Smooth muscle cell (in vitro differentiated cells): Measurements from ENCODE around the gene RNF26. TPM values are rescaled to one million over a fixed set of nuclear protein-coding genes. Genes with fewer than 3 reads are reported as not detected.

Experiments used
- DNase-seq: peaks from one replicate; lab custom pipeline; 2025; ENCODE audit not compliant: unreplicated experiment; lab: John Stamatoyannopoulos, UW
- H2AFZ ChIP-seq: fragments of 200-600 bp; sonication (generic); 2 replicates; pipeline ENCODE4 v1.6.0; 2016; ENCODE audit warnings: antibody characterized with exemption, low read depth, mild to moderate bottlenecking
- H3F3A ChIP-seq: fragments of 200-600 bp; sonication (generic); 2 replicates; pipeline ENCODE4 v1.6.0; 2017; ENCODE audit warnings: antibody characterized with exemption, low read depth
- H3K27ac ChIP-seq: fragments of 200-600 bp; sonication (generic); 2 replicates; pipeline ENCODE4 v1.5.1; 2016; ENCODE audit warnings: low read depth, mild to moderate bottlenecking
- H3K27me3 ChIP-seq: fragments of 200-600 bp; sonication (generic); 2 replicates; pipeline ENCODE4 v1.6.1; 2016; ENCODE audit warnings: low read depth, mild to moderate bottlenecking
- H3K36me3 ChIP-seq: fragments of 200-600 bp; sonication (generic); 2 replicates; pipeline ENCODE4 v1.5.1; 2016; ENCODE audit warnings: low read depth
- H3K4me1 ChIP-seq: fragments of 200-600 bp; sonication (generic); 2 replicates; pipeline ENCODE4 v1.5.1; 2016; ENCODE audit warnings: low read depth
- H3K4me2 ChIP-seq: fragments of 200-600 bp; sonication (generic); 2 replicates; pipeline ENCODE4 v1.6.0; 2016; ENCODE audit warnings: mild to moderate bottlenecking
- H3K4me3 ChIP-seq: fragments of 200-600 bp; sonication (generic); 2 replicates; pipeline ENCODE4 v1.5.1; 2016; ENCODE audit warnings: mild to moderate bottlenecking
- H3K79me2 ChIP-seq: fragments of 200-600 bp; sonication (generic); 2 replicates; pipeline ENCODE4 v1.6.0; 2016; ENCODE audit warnings: low read depth, mild to moderate bottlenecking
- H3K9ac ChIP-seq: fragments of 200-600 bp; sonication (generic); 2 replicates; pipeline ENCODE4 v1.6.0; 2016; ENCODE audit warnings: low read depth
- H3K9me3 ChIP-seq: fragments of 200-600 bp; sonication (generic); replicated peaks from 2 replicates; pipeline ENCODE4 v1.5.1; 2016; ENCODE audit warnings: low read depth
- H4K20me1 ChIP-seq: fragments of 200-600 bp; sonication (generic); 2 replicates; pipeline ENCODE4 v1.6.0; 2016; ENCODE audit warnings: low read depth
- WGBS: methylation state at CpG from one replicate; pipeline ENCODE4 v1.1.7; 2016; ENCODE audit warnings: low lambda C conversion rate; 5-methylcytosine and 5-hydroxymethylcytosine counted together
- polyA plus RNA-seq: library from polyadenylated mRNA; unstranded; fragments of >200 nt; fragmentation: Nextera tagmentation; extraction: Ambion mirVana; gene quantifications from 2 replicates; pipeline ENCODE4 v1.2.1, GENCODE V29; 2016
- total RNA-seq: library from RNA; depleted of rRNA; stranded (reverse); fragments of >200 nt; gene quantifications from 2 replicates; pipeline ENCODE4 v1.2.3, GENCODE V29; 2014
- TF ChIP-seq, protein P1 (sequence below): fragments of 200-600 bp; sonication (generic); IDR thresholded peaks from 2 replicates; pipeline ENCODE4 v1.5.1; 2017; ENCODE audit warnings: borderline replicate concordance, mild to moderate bottlenecking, antibody characterized with exemption; ENCODE audit not compliant: insufficient read depth, poor library complexity, severe bottlenecking

Gene RNF26
- total and polyA plus RNA-seq, 2 experiments from 2014 or later = 14.6 to 63.1 TPM

- Histone ChIP-seq H3K9me3 (no peaks in the 10 kb centered on the region), H3K9ac (peak overlapping the region; percentile 78), H3K4me1 (peaks cover 23% of the 10 kb centered on the region), H3K27me3 (no peaks in the 10 kb centered on the region), H3K27ac (no peak overlapping the region), H2AFZ (peak overlapping the region; percentile 100), H3F3A (no peaks in the 10 kb centered on the region), H3K79me2 (no peaks in the 10 kb centered on the region), H3K4me3 (peak overlapping the region; percentile 79), H3K36me3 (no peaks in the 10 kb centered on the region), H4K20me1 (no peaks in the 10 kb centered on the region), H3K4me2 (peak overlapping the region; percentile 100)
- 1% methylated on average over 49 of the region's 54 CpGs for WGBS
- DNase-seq = peak; percentile 49
- TF ChIP-seq, protein P1, sequence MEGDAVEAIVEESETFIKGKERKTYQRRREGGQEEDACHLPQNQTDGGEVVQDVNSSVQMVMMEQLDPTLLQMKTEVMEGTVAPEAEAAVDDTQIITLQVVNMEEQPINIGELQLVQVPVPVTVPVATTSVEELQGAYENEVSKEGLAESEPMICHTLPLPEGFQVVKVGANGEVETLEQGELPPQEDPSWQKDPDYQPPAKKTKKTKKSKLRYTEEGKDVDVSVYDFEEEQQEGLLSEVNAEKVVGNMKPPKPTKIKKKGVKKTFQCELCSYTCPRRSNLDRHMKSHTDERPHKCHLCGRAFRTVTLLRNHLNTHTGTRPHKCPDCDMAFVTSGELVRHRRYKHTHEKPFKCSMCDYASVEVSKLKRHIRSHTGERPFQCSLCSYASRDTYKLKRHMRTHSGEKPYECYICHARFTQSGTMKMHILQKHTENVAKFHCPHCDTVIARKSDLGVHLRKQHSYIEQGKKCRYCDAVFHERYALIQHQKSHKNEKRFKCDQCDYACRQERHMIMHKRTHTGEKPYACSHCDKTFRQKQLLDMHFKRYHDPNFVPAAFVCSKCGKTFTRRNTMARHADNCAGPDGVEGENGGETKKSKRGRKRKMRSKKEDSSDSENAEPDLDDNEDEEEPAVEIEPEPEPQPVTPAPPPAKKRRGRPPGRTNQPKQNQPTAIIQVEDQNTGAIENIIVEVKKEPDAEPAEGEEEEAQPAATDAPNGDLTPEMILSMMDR = peak; percentile 85
Observed at GRCh38 chr11:119356349-119357031, 22.2 kb downstream of the RNF26 start.

DNA sequence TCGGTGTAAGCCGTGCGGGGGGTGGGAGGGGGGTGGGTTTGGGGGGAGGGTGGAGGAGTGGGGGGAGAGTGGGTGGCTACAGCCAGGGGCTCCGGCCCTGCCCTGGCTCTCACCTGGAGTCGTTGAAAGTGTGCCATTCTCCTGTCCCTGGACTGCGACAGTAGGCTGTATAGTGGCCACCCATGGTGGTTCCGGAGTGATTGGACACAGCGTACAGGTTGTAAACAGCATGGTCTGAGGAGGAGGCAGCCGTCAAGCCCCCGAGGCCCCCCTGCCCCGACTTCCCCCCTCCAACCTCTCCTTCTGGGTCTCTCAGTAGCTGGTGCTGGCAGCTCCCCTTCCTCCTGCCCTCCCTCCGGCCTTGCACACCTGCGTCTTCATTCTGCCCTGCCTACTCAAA, 22.7 kb downstream of the RNF26 start:
- Histone ChIP-seq H3K27ac (no peak overlapping the region), H3K27me3 (no peaks in the 10 kb centered on the region), H3K36me3 (no peaks in the 10 kb centered on the region), H3K4me3 (peak overlapping the region; percentile 79), H3K9me3 (no peaks in the 10 kb centered on the region), H2AFZ (no peak overlapping the region), H3K79me2 (no peaks in the 10 kb centered on the region), H3K4me1 (peaks cover 29% of the 10 kb centered on the region), H3K9ac (no peak overlapping the region), H3F3A (no peaks in the 10 kb centered on the region), H4K20me1 (no peaks in the 10 kb centered on the region), H3K4me2 (peak overlapping the region; percentile 100)
- 77% methylated on average over 7 of the region's 13 CpGs for WGBS
- DNase-seq = no peak
- TF ChIP-seq, protein P1 = no peak

- Histone ChIP-seq H3K4me3 (no peak overlapping the region), H3K27me3 (no peaks in the 10 kb centered on the region), H3K9ac (no peak overlapping the region), H3K36me3 (no peaks in the 10 kb centered on the region), H3K27ac (no peak overlapping the region), H4K20me1 (no peaks in the 10 kb centered on the region), H3K9me3 (no peaks in the 10 kb centered on the region), H3F3A (peaks cover 4% of the 10 kb centered on the region), H3K4me2 (no peak overlapping the region), H3K79me2 (no peaks in the 10 kb centered on the region), H2AFZ (no peak overlapping the region), H3K4me1 (peaks cover 32% of the 10 kb centered on the region)
- TF ChIP-seq, protein P1 = no peak
- 89% methylated on average over 10 of the region's 10 CpGs for WGBS
- DNase-seq = no peak
Observed at GRCh38 chr11:119359365-119360214, 25.3 kb downstream of the RNF26 start.
